PFSK-1 (cell line): ENCODE measurements around the gene RGS17. TPM values are rescaled to one million over a fixed set of nuclear protein-coding genes. Genes with fewer than 3 reads are reported as not detected.
A peak's percentile ranks its signal among the peaks of the same experiment; 100 is the strongest.

ENCODE experiments used
- FOXP2 ChIP-seq: optimal IDR thresholded peaks from 2 replicates; pipeline ENCODE3; 2011; ENCODE audit warnings: borderline replicate concordance, control low read depth, inconsistent platforms; ENCODE audit not compliant: insufficient read depth; ENCODE audit errors: extremely low read length, extremely low read depth
- POLR2AphosphoS5 ChIP-seq: IDR thresholded peaks from 2 replicates; pipeline ENCODE4 v1.6.1; 2012; ENCODE audit warnings: low read depth, mild to moderate bottlenecking, control low read depth, low read length, moderate library complexity
- REST ChIP-seq, 2 experiments: IDR thresholded peaks; 2 replicates each; pipeline versions ENCODE4 v1.6.1 to v1.8.0; 2011 to 2012; ENCODE audit warnings: low read depth in 2 of 2, low read length in 2 of 2, control low read depth in 1 of 2, inconsistent platforms in 1 of 2, mild to moderate bottlenecking in 1 of 2, moderate library complexity in 1 of 2; ENCODE audit not compliant: insufficient read depth in 1 of 2
- SIN3A ChIP-seq: IDR thresholded peaks from 2 replicates; pipeline ENCODE4 v1.6.1; 2012; ENCODE audit warnings: mild to moderate bottlenecking, low read length, moderate library complexity, borderline replicate concordance; ENCODE audit not compliant: insufficient read depth
- TAF1 ChIP-seq: IDR thresholded peaks from 2 replicates; pipeline ENCODE4 v1.6.1; 2012; ENCODE audit warnings: low read length, control low read depth, borderline replicate concordance; ENCODE audit not compliant: insufficient read depth
- polyA plus RNA-seq: library from polyadenylated mRNA; unstranded; fragments of >200 nt; gene quantifications from one replicate; pipeline ENCODE4 v1.2.1, GENCODE V29; 2012; ENCODE audit warnings: low read depth, missing spikeins; ENCODE audit not compliant: insufficient read length

The RGS17 gene
- polyA plus RNA-seq = 6.5 TPM

GRCh38 chr6:153131037-153131981 lies at the start of gene RGS17:
Gene RGS17 (minus strand): TSS chr6:153131282. CDS start chr6:153044018, 87,264 bp downstream.
- peak; percentile 54; the same call in 1 of the 2 replicates for TF ChIP-seq POLR2AphosphoS5
- TF ChIP-seq SIN3A = 0 out of 2 replicates have a peak, but pooled peaks have one; percentile 11
- TF ChIP-seq TAF1 = no peak
- TF ChIP-seq REST (IDR thresholded peaks at IDR 0.05; ENCODE audit: insufficient read depth in 1 of 2, low read depth in 2 of 2, low read length in 2 of 2) = peak; percentile 72 to 85
- peak; percentile 19 for TF ChIP-seq FOXP2

GRCh38 chr6:153172815-153173214 lies 41.7 kb upstream of the RGS17 start:
- TF ChIP-seq REST (IDR thresholded peaks at IDR 0.05; ENCODE audit: insufficient read depth in 1 of 2, low read depth in 2 of 2, low read length in 2 of 2) = no peak
- TF ChIP-seq FOXP2 = no peak
- no peak for TF ChIP-seq TAF1
- no peak for TF ChIP-seq SIN3A
- no peak for TF ChIP-seq POLR2AphosphoS5

GRCh38 chr6:153170511-153170910 lies 39.4 kb upstream of the RGS17 start:
- TF ChIP-seq TAF1 (no peak), REST (IDR thresholded peaks at IDR 0.05; ENCODE audit: insufficient read depth in 1 of 2, low read depth in 2 of 2, low read length in 2 of 2) (no peak), SIN3A (no peak), POLR2AphosphoS5 (no peak), FOXP2 (no peak)

GRCh38 chr6:153167907-153168306 lies 36.8 kb upstream of the RGS17 start:
- TF ChIP-seq POLR2AphosphoS5 (no peak), REST (IDR thresholded peaks at IDR 0.05; ENCODE audit: insufficient read depth in 1 of 2, low read depth in 2 of 2, low read length in 2 of 2) (no peak), FOXP2 (no peak), SIN3A (no peak), TAF1 (no peak)
